Measurements from ENCODE around the gene ANKH.

DNA sequence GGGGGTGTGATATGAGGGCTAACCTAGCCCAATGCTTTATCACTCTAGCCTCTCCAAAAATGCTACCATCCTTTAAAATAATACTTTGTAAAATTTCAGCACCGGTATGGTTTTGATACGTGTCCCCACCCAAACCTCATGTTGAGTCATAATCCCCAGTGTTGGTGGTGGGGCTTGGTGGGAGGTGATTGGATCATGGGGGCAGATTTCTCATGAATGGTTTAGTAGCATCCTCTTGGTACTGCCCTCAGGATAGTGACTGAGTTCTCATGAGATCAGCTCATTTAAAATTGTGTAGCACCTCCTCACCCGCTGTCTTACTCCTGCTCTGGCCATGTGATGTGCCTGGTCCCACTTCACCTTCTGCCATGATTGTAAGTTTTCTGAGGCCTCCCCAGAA is 35.0 kb upstream of the ANKH start:
- TF ChIP-seq, protein P1, sequence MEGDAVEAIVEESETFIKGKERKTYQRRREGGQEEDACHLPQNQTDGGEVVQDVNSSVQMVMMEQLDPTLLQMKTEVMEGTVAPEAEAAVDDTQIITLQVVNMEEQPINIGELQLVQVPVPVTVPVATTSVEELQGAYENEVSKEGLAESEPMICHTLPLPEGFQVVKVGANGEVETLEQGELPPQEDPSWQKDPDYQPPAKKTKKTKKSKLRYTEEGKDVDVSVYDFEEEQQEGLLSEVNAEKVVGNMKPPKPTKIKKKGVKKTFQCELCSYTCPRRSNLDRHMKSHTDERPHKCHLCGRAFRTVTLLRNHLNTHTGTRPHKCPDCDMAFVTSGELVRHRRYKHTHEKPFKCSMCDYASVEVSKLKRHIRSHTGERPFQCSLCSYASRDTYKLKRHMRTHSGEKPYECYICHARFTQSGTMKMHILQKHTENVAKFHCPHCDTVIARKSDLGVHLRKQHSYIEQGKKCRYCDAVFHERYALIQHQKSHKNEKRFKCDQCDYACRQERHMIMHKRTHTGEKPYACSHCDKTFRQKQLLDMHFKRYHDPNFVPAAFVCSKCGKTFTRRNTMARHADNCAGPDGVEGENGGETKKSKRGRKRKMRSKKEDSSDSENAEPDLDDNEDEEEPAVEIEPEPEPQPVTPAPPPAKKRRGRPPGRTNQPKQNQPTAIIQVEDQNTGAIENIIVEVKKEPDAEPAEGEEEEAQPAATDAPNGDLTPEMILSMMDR (IDR thresholded peaks at IDR 0.05) = no peak
- no peak for TF ChIP-seq EP300 (IDR thresholded peaks at IDR 0.05)
